GM23248 (cell line): ENCODE measurements around the gene SEMA3F. TPM values are rescaled to one million over a fixed set of nuclear protein-coding genes. Genes with fewer than 3 reads are reported as not detected.

Source experiments
- DNase-seq: peaks from one replicate; pipeline ENCODE4 v3.0.0-alpha.2; 2015
- H2AFZ ChIP-seq: fragments of 200-600 bp; sonication (generic); 2 replicates; pipeline ENCODE4 v1.6.1; 2016; ENCODE audit warnings: antibody characterized with exemption
- H3F3A ChIP-seq: fragments of 200-600 bp; sonication (generic); 2 replicates; pipeline ENCODE4 v1.6.1; 2016; ENCODE audit warnings: mild to moderate bottlenecking, antibody characterized with exemption, mixed run types; ENCODE audit not compliant: insufficient read depth
- H3K27ac ChIP-seq: fragments of 200-600 bp; sonication (generic); 2 replicates; pipeline ENCODE4 v1.5.1; 2016; ENCODE audit warnings: mild to moderate bottlenecking
- H3K27me3 ChIP-seq: fragments of 200-600 bp; sonication (generic); replicated peaks from 2 replicates; pipeline ENCODE4 v1.6.1; 2016; ENCODE audit warnings: mild to moderate bottlenecking; ENCODE audit not compliant: insufficient read depth
- H3K36me3 ChIP-seq: fragments of 200-600 bp; sonication (generic); 2 replicates; pipeline ENCODE4 v1.6.1; 2016; ENCODE audit warnings: low read depth, mild to moderate bottlenecking
- H3K4me1 ChIP-seq: fragments of 200-600 bp; sonication (generic); 2 replicates; pipeline ENCODE4 v1.6.1; 2016; ENCODE audit warnings: mild to moderate bottlenecking; ENCODE audit not compliant: insufficient read depth
- H3K4me2 ChIP-seq: fragments of 200-600 bp; sonication (generic); one replicate; pipeline ENCODE4 v1.6.1; 2016; ENCODE audit warnings: mild to moderate bottlenecking; ENCODE audit not compliant: unreplicated experiment
- H3K4me3 ChIP-seq: fragments of 200-600 bp; sonication (generic); 2 replicates; pipeline ENCODE4 v1.5.1; 2016; ENCODE audit warnings: mild to moderate bottlenecking
- H3K79me2 ChIP-seq: fragments of 200-600 bp; sonication (generic); 2 replicates; pipeline ENCODE4 v1.6.1; 2016; ENCODE audit warnings: mild to moderate bottlenecking; ENCODE audit not compliant: insufficient read depth
- H3K9ac ChIP-seq: fragments of 200-600 bp; sonication (generic); 2 replicates; pipeline ENCODE4 v1.6.1; 2016; ENCODE audit warnings: mild to moderate bottlenecking
- H3K9me2 ChIP-seq: fragments of 200-600 bp; sonication (generic); 2 replicates; pipeline ENCODE4 v1.6.1; 2016; ENCODE audit warnings: mixed run types, mild to moderate bottlenecking, moderate library complexity; ENCODE audit not compliant: insufficient read depth
- H3K9me3 ChIP-seq: fragments of 200-600 bp; sonication (generic); one replicate; pipeline ENCODE4 v1.6.1; 2017; ENCODE audit warnings: low read depth
- H4K20me1 ChIP-seq: fragments of 200-600 bp; sonication (generic); 2 replicates; pipeline ENCODE4 v1.6.0; 2016; ENCODE audit not compliant: insufficient read depth
- EZH2 ChIP-seq: fragments of 200-600 bp; sonication (generic); IDR thresholded peaks from 2 replicates; pipeline ENCODE4 v1.6.1; 2018; ENCODE audit warnings: antibody characterized with exemption, mild to moderate bottlenecking; ENCODE audit not compliant: insufficient read depth, poor library complexity, severe bottlenecking
- EZH2phosphoT487 ChIP-seq: fragments of 200-600 bp; sonication (generic); IDR thresholded peaks from 2 replicates; pipeline ENCODE4 v1.6.1; 2018; ENCODE audit warnings: antibody characterized with exemption, moderate library complexity, mild to moderate bottlenecking, low read depth; ENCODE audit not compliant: insufficient read depth
- WGBS, 2 experiments: methylation state at CpG; one replicate each; pipeline ENCODE4 v1.1.6; 2015 to 2017; ENCODE audit warnings: low lambda C conversion rate in 2 of 2, low coverage in 1 of 2; ENCODE audit errors: missing lambda C conversion rate in 2 of 2; 5-methylcytosine and 5-hydroxymethylcytosine counted together
- in situ Hi-C: fragments of 300-500 bp; cut with MboI; formaldehyde crosslinking; loops from 2 replicates; pipeline ENCODE4 v1.15.0; 2020
- polyA plus RNA-seq: library from polyadenylated mRNA; unstranded; fragments of >200 nt; fragmentation: Nextera tagmentation; extraction: Ambion mirVana; gene quantifications from 2 replicates; pipeline ENCODE4 v1.2.1, GENCODE V29; 2016
- total RNA-seq: library from RNA; depleted of rRNA; stranded (reverse); fragments of >200 nt; shearing (Covaris generic); gene quantifications from 2 replicates; pipeline ENCODE4 v1.2.3, GENCODE V29; 2014

The SEMA3F gene
- total and polyA plus RNA-seq, 2 experiments from 2014 or later: 0.54 to 3.2 TPM

DNA sequence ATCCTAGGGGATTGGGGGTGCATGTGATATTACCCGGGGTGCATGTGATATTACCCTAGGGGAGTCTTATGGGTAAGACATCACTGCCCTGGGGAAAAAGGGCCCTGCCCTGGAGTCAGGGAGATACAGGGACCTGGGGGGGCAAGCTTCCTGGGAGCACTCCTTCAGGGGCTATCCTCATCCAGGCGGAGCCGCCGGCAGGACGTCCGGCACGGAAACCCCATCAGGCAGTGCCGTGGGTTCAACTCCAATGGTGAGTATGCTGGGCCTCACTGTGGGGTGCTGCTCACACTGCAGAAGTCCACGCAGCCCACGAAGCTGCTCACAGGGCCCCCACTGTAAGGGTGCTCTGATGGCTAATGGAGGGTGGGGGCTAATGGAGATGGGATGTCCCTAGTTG is 31.0 kb downstream of the SEMA3F start:
- Histone ChIP-seq H3K4me2 (no peak overlapping the region), H3K36me3 (no peaks in the 10 kb centered on the region), H3K9me2 (no peaks in the 10 kb centered on the region), H3K4me3 (no peak overlapping the region), H3K4me1 (no peaks in the 10 kb centered on the region), H4K20me1 (no peaks in the 10 kb centered on the region), H3K9me3 (no peaks in the 10 kb centered on the region), H2AFZ (no peak overlapping the region), H3K27me3 (no peaks in the 10 kb centered on the region), H3K9ac (no peak overlapping the region), H3F3A (no peaks in the 10 kb centered on the region), H3K79me2 (no peaks in the 10 kb centered on the region), H3K27ac (no peak overlapping the region)
- TF ChIP-seq EZH2phosphoT487: no peak
- no peak for TF ChIP-seq EZH2
- in situ Hi-C loops: loop anchor here (10.0 kb wide), 1 partner anchor 61 kb away; no protein-coding TSS in a partner anchor
- 95% methylated on average over 10 of the region's 10 CpGs for WGBS, 2 experiments
- no peak for DNase-seq

DNA sequence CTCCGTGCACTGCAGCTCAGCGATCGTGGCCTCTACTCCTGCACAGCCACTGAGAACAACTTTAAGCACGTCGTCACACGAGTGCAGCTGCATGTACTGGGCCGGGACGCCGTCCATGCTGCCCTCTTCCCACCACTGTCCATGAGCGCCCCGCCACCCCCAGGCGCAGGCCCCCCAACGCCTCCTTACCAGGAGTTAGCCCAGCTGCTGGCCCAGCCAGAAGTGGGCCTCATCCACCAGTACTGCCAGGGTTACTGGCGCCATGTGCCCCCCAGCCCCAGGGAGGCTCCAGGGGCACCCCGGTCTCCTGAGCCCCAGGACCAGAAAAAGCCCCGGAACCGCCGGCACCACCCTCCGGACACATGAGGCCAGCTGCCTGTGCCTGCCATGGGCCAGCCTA is 32.6 kb downstream of the SEMA3F start:
- Histone ChIP-seq H3K4me1 (no peaks in the 10 kb centered on the region), H3K4me3 (no peak overlapping the region), H3K4me2 (no peak overlapping the region), H3F3A (no peaks in the 10 kb centered on the region), H3K36me3 (no peaks in the 10 kb centered on the region), H3K79me2 (no peaks in the 10 kb centered on the region), H3K27ac (no peak overlapping the region), H2AFZ (no peak overlapping the region), H4K20me1 (no peaks in the 10 kb centered on the region), H3K9ac (no peak overlapping the region), H3K27me3 (no peaks in the 10 kb centered on the region), H3K9me2 (no peaks in the 10 kb centered on the region), H3K9me3 (no peaks in the 10 kb centered on the region)
- in situ Hi-C loops: loop anchor here (10.0 kb wide), 1 partner anchor 63 kb away; no protein-coding TSS in a partner anchor
- TF ChIP-seq EZH2 (no peak), EZH2phosphoT487 (no peak)
- DNase-seq: no peak
- 89 to 94% methylated on average over 18 to 19 of the region's 19 CpGs for WGBS, 2 experiments

DNA sequence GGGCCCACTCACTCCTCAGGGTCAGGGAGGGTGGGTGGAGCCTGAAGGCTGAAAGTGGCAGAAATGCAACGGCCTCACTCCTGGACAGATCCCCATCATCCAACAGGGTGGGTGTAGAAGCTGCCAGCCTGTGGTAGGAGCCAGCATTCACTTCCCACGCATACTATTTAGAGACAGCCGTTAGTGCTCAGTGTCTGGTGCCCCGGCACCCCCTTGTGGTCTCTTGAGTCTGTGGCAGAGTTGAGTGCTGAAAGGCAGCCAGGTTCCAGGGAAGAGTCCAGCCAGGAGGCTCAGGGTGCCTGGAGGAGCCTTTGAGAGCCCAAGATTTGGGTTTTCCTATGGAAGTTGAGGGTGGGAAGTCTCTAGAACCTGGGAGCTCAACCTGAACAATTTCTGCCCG is 34.1 kb downstream of the SEMA3F start:
- H3K27ac ChIP-seq: no peak overlapping the region
- 0 to 4% methylated on average over 5 of the region's 5 CpGs for WGBS, 2 experiments
- H3K27me3 ChIP-seq: peaks cover 12% of the 10 kb centered on the region
- no peak overlapping the region for H3K4me2 ChIP-seq
- H3K79me2 ChIP-seq: no peaks in the 10 kb centered on the region
- no peaks in the 10 kb centered on the region for H3F3A ChIP-seq
- H3K9me2 ChIP-seq: no peaks in the 10 kb centered on the region
- peak; percentile 94 for DNase-seq
- TF ChIP-seq EZH2phosphoT487: no peak
- no peak for TF ChIP-seq EZH2
- no peak overlapping the region for H3K4me3 ChIP-seq
- H3K4me1 ChIP-seq: no peaks in the 10 kb centered on the region
- no peak overlapping the region for H3K9ac ChIP-seq
- H3K36me3 ChIP-seq: no peaks in the 10 kb centered on the region
- H3K9me3 ChIP-seq: no peaks in the 10 kb centered on the region
- H2AFZ ChIP-seq: no peak overlapping the region
- in situ Hi-C loops: loop anchor here (10.0 kb wide), 1 partner anchor 64 kb away; no protein-coding TSS in a partner anchor
- H4K20me1 ChIP-seq: no peaks in the 10 kb centered on the region

DNA sequence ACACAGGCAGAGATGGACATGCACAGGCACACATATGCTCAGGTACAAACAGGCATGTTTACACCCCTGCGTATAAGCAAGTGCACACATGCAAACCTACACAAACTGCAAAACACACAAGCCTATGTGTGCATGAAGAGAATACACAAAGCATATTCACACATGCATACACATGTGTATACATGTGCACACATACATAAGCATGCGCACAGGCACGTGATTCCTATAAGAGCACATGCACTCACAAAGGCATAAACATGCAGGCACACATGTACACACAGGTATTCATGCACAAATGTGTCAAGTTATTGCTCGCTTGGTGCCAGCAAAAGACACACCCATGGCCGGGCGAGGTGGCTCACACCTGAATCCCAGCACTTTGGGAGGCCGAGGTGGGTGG is 34.9 kb downstream of the SEMA3F start:
- H3K4me1 ChIP-seq: no peaks in the 10 kb centered on the region
- H3K9ac ChIP-seq: no peak overlapping the region
- no peaks in the 10 kb centered on the region for H4K20me1 ChIP-seq
- no peaks in the 10 kb centered on the region for H3K9me3 ChIP-seq
- peaks cover 14% of the 10 kb centered on the region for H3K27me3 ChIP-seq
- no peak for TF ChIP-seq EZH2phosphoT487
- H3K27ac ChIP-seq: no peak overlapping the region
- no peaks in the 10 kb centered on the region for H3K79me2 ChIP-seq
- no peaks in the 10 kb centered on the region for H3K9me2 ChIP-seq
- H3K4me3 ChIP-seq: no peak overlapping the region
- DNase-seq: no peak
- no peaks in the 10 kb centered on the region for H3F3A ChIP-seq
- H2AFZ ChIP-seq: no peak overlapping the region
- 51 to 60% methylated on average over 7 of the region's 7 CpGs for WGBS, 2 experiments
- in situ Hi-C loops: loop anchor here (10.0 kb wide), 1 partner anchor 65 kb away; no protein-coding TSS in a partner anchor
- H3K4me2 ChIP-seq: no peak overlapping the region
- H3K36me3 ChIP-seq: no peaks in the 10 kb centered on the region
